Measurements from ENCODE around the gene CAPN15.

CAPN15 gene

DNA sequence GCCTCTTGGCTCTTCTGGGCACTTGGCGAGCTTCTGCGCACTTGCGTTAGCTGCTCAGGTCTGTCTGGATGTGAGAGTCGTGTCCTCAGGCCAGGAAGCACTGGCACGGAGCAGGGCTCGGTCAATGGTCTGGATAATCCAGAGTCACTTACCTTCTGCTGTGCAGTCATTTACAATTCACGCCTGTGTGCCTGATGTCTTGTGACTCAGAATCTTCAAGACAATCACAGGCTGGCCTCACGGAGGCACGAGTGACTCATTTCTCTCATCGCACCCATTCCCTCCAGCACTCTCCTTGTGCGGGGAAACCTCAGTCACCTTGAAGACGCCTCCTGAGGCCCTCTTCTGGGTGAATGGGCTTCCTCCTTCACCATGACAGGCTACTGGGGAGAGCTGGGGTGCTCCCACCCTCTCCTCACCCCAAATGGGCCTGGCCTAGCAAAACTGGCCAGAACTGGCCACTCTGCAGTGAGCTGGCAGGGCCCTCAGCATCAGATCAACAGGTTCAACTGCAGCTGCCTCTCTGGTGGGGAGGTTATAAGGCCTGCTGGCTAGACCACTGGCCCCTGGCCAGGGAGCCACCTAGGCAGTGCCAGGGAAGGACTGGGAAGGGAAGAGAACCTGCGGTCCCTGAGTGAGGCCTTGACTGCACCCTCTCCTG is 1.9 kb upstream of the CAPN15 start:
- DNase-seq (ENCODE audit: low read depth) = peak; percentile 31

- no peak for DNase-seq (ENCODE audit: low read depth)
Observed at GRCh38 chr16:526181-527014, 1.1 kb upstream of the CAPN15 start.

GRCh38 chr16:528111-529011 is 849 bp downstream of the CAPN15 start:
- DNase-seq (ENCODE audit: low read depth) = no peak

- DNase-seq (ENCODE audit: low read depth) = no peak
Observed at GRCh38 chr16:529012-529575, 1.6 kb downstream of the CAPN15 start.

DNA sequence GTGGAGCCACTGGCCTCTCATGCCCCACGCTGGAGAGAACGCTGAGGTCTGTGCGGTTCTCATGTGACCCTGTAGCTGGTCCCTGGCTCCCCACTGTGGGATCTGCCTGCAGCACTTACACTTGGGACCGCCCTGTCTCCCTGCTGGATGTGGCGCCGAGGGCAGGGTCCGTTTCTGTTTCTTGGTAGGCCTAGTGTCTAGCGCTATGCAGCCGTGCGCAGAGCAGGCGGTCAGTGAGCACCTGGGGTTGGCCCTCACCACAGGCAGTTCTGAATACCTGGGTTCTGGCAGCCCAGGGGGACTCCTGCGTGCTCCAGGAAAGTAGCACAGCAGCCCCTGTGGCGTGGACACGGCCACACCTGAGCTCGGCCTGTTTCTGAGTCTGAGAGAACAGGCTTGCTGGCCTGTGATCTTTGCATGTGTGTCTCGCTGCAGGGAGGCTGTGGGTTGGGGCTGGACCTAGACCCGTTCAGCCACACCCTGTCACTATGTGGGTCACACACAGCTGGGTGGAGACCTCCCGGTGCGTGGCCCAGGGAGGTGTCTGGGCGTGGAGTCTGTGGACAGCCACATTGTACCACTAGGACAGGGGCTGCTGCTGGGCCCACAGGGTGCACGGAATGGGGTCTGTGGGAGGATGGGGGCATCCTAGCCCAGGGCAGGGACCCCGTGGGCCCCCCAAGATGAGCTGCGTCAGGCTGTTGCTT is 2.8 kb downstream of the CAPN15 start:
- DNase-seq (ENCODE audit: low read depth) = no peak

DNA sequence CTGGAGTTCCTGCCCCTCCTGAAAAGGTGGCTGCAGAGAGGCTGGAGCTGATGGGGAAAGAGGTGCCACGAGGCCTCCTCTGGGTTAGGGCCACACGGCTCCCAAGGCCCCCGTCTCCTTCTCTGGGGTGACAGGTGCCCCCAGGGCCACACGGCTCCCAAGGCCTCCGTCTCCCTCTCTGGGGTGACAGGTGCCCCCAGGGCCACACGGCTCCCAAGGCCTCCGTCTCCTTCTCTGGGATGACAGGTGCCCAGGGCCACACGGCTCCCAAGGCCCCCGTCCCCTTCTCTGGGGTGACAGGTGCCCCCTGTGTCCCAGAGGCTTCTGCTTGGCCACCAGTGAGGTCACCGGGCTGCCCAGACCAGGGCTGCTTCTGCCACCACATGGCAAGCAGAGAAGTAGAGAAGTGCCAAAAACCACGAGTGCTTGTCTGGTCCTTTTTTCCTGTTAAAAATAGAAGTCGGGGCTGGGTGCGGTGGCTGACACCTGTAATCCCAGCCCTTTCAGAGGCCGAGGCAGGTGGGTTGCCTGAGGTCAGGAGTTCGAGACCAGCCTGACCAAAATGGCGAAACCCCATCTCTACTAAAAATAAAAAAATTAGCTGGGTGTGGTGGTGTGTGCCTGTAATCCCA is 4.1 kb downstream of the CAPN15 start:
- no peak for DNase-seq (ENCODE audit: low read depth)

DNA sequence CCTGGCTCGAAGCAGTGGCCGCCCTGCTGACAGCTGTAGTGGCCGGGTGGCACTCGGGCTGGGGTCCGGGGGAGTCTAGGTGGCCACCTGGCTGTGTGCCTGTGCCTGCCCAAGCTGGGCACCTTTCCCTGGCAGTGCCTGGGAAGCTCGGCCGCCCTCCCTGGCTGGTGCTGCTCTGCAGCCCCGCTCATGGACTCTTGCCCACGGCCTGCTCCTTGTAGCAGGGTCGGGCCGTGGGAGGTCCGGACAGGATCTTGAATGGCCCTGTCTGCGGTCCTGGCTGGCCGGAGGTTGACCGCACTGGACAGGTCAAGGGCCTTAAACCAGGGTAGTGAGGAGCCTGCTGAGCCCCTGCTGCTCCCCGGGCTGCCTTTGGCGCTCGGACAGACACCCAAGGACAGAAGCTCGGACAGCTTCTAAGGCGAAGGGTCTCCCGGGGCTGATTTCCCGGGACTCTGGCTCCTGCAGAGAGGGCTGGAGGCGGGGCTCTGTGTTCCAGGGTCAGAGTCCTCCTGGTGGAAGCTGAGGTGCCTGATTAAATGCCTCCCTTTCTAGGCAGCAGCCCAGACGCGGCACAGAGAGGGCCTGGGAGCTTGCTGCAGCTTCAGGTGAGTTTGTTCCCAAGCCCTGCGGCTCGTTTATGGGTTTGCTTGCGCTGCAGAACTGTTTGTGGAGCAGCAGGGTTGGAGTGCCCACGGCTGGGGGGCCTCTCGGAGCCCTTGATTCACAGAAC is 6.0 kb downstream of the CAPN15 start:
- DNase-seq (ENCODE audit: low read depth) = no peak

DNA sequence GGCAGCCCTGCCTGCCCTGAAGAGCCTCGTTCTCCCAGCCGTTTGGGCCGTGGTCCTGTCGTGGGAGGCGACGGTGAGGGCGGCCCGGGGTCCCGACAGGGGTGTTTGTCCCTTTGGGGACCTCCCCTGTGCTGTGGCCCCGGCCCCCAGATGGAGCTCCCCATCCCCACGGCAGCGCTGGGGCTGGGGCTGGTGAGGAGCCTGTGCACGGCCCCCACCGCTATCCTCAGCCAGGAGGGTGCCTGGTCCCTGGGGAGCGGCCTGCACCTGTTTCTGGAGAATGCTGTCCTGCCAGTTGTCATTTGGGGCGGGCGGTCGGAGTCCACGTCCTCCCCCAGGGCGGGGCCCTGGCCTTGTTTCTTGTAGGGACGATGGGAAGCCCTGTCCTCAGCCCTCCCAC is 6.6 kb downstream of the CAPN15 start:
- DNase-seq (ENCODE audit: low read depth) = no peak

GRCh38 chr16:534856-535445 is 7.4 kb downstream of the CAPN15 start:
- DNase-seq (ENCODE audit: low read depth) = no peak

GRCh38 chr16:535446-536405 is 8.2 kb downstream of the CAPN15 start:
- no peak for DNase-seq (ENCODE audit: low read depth)

DNA sequence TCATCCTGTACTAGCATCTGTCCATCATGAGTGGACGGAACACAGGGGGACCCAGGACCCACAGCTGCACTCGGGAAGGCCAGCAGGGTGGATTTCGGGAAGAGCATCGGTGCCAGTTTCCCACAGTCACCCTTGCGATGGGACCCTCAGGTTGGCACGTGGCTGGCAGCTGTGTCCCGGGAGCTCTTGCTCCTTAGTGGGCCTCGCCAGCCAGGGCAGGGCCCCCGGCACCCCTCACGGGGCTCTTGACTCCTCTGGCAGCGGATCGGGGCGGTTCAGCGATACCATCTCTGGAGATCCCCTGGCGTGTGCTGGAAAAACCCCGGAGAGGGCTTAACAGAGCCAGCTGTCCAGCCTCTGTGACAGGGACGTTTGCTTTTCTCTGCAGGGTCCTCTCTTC is 9.2 kb downstream of the CAPN15 start:
- no peak for DNase-seq (ENCODE audit: low read depth)

GRCh38 chr16:537415-538335 is 10.2 kb downstream of the CAPN15 start:
- no peak for DNase-seq (ENCODE audit: low read depth)

DNA sequence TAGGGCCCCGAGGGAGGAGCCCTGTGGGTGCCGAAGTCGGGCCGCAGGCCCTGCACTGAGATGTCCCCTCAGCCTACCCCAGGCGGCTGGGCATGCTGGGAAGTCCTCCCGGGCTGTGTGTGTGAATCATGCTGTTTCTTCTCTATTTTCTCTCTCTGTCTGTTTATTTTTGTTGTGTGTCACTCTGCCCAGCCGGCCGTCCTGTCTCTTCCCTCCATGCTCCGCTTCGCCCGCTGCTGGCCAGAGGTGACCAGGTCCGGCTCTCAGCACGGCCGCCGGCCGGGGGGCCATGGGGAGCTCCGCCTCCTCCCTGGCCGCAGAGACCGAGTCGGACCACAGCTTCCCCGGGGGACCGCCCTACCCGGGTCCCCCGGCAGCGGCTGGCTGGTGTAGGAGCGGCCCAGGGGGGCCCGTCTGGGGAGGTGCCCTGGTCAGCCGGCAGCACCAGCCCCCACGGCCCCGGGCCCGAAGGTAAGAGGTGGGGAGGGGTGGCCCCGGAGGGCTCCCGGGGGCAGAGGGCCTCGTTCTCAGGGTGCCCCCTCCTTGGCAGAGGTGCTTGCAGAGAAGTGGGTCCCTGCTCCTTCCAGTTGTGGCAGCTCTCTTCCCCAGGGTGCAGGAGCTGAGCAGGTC is 12.5 kb downstream of the CAPN15 start:
- no peak for DNase-seq (ENCODE audit: low read depth)

DNA sequence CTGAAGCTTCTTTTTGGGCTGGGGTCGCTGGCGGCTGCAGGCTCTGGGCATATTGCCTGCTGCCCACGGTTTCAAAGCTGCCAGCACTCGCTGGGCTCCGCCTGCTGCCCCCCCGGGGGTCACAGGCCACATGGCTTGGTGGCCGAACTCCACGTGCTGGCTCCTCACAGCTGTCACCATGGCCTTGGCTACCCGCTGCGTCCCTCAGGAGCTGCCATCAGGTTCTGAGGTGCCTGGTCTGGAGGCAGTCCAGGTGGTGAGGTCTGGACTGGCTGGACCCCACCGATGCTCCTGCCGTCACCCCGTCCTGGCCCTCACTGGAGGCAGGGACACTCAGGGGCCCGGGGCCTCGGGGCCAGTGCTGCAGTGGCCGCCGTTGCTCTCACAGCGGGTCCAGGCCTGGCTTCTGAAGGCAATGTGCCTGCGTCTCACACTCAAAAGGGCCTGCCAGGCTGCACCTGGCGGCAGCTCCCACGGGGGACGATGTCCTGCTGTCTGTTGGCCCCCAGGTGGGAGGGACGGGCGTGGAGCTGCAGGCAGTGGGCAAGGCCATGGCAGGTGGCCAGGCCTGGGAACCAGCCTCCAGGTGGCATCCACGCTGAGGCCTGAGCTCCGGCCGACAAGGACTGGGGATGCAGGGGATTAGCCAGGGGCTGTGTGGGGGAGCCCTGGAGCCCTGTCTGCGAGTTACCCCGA is 13.3 kb downstream of the CAPN15 start:
- no peak for DNase-seq (ENCODE audit: low read depth)

- no peak for DNase-seq (ENCODE audit: low read depth)
Observed at GRCh38 chr16:543301-544164, 16.0 kb downstream of the CAPN15 start.

DNA sequence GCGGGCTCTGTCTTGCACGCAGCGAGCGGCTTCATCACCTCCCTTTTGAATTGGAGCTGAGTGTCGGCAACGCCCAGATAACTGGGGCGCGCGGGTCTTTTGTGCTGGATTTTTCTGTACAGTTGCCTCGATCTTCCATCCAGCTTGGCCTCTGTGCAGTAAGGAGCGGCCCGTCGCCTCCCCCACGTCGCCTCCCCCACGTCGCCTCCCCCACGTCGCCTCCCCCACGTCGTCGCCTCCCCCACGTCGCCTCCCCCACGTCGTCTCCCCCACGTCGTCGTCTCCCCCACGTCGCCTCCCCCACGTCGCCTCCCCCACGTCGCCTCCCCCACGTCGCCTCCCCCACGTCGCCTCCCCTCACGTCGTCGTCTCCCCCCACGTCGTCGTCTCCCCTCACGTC is 17.0 kb downstream of the CAPN15 start:
- DNase-seq (ENCODE audit: low read depth) = no peak

Data from activated T-helper 1 cell treated with Interleukin-2 at 50 U/mL for 16 hours (primary cell).